Fibroblast of lung (primary cell): ENCODE results near the gene PLEKHN1. TPM values are rescaled to one million over a fixed set of nuclear protein-coding genes. Genes with fewer than 3 reads are reported as not detected.

Source experiments
- DNase-seq, 2 donors: peaks; one replicate each; pipeline versions ENCODE4 v3.0.0 to v3.0.0-alpha.2; 2010; ENCODE audit warnings: low read depth in 2 of 2
- H2AFZ ChIP-seq: 2 replicates; pipeline ENCODE4 v1.5.1; 2012; ENCODE audit warnings: low read length, control low read depth, inconsistent platforms
- H3K27ac ChIP-seq: 2 replicates; pipeline ENCODE4 v1.5.1; 2011; ENCODE audit warnings: low read length, control low read depth; ENCODE audit not compliant: insufficient read depth
- H3K27me3 ChIP-seq: 2 replicates; pipeline ENCODE4 v1.5.1; 2011; ENCODE audit warnings: mild to moderate bottlenecking, low read length; ENCODE audit not compliant: control insufficient read depth, insufficient read depth
- H3K36me3 ChIP-seq: 2 replicates; pipeline ENCODE4 v1.5.1; 2011; ENCODE audit warnings: low read length; ENCODE audit not compliant: control insufficient read depth, insufficient read depth
- H3K4me1 ChIP-seq: 2 replicates; pipeline ENCODE4 v1.5.1; 2011; ENCODE audit warnings: low read length; ENCODE audit not compliant: control insufficient read depth, insufficient read depth; ENCODE audit errors: extremely low read depth
- H3K4me2 ChIP-seq: 2 replicates; pipeline ENCODE4 v1.5.1; 2011; ENCODE audit warnings: low read length, control low read depth; ENCODE audit not compliant: insufficient read depth; ENCODE audit errors: extremely low read depth
- H3K4me3 ChIP-seq, 4 experiments: fragments of 200-600 bp in 1 of 4; sonication (generic) in 1 of 4; replicated peaks in 1 of 4; 2 replicates each; pipeline ENCODE4 v1.5.1; 2011 to 2016; ENCODE audit warnings: low read length in 4 of 4, low read depth in 3 of 4, mild to moderate bottlenecking in 3 of 4, control low read depth in 2 of 4, inconsistent platforms in 1 of 4, mixed read lengths in 1 of 4; ENCODE audit not compliant: insufficient read depth in 1 of 4; ENCODE audit errors: control extremely low read depth in 1 of 4
- H3K79me2 ChIP-seq: 2 replicates; pipeline ENCODE4 v1.5.1; 2012; ENCODE audit warnings: mild to moderate bottlenecking, low read length, inconsistent platforms; ENCODE audit not compliant: control insufficient read depth, insufficient read depth
- H3K9ac ChIP-seq: 2 replicates; pipeline ENCODE4 v1.5.1; 2011; ENCODE audit warnings: mild to moderate bottlenecking, low read length, control low read depth; ENCODE audit not compliant: insufficient read depth
- H3K9me3 ChIP-seq: 2 replicates; pipeline ENCODE4 v1.5.1; 2012; ENCODE audit warnings: low read depth, low read length; ENCODE audit not compliant: control insufficient read depth, insufficient read depth
- H4K20me1 ChIP-seq: 2 replicates; pipeline ENCODE4 v1.5.1; 2011; ENCODE audit warnings: low read length; ENCODE audit not compliant: control insufficient read depth, insufficient read depth; ENCODE audit errors: extremely low read depth
- CTCF ChIP-seq, 2 donors: IDR thresholded peaks in 1 of 2; conservative IDR thresholded peaks in 1 of 2; 1 replicate in 1 of 2; 2 replicates in 1 of 2; pipeline ENCODE4 v1.5.1; 2011 to 2012; ENCODE audit warnings: low read length in 2 of 2, control low read depth in 1 of 2, inconsistent platforms in 1 of 2, low read depth in 1 of 2, mild to moderate bottlenecking in 1 of 2
- EZH2 ChIP-seq: IDR thresholded peaks from 2 replicates; pipeline ENCODE4 v1.5.1; 2012; ENCODE audit warnings: low read length, control low read depth, mild to moderate bottlenecking; ENCODE audit errors: missing control alignments
- polyA plus RNA-seq, 2 donors: library from polyadenylated mRNA; depleted of rRNA in 1 of 2; stranded (reverse) in 1 of 2; unstranded in 1 of 2; fragments of >200 nt; gene quantifications; 2 replicates each; pipeline ENCODE4 v1.2.1, GENCODE V29; 2011 to 2012; ENCODE audit warnings: missing spikeins in 1 of 2
- total RNA-seq: library from RNA; depleted of rRNA; stranded (reverse); fragments of >200 nt; gene quantifications from 2 replicates; pipeline ENCODE4 v1.2.1, GENCODE V29; 2014

Gene PLEKHN1
- total and polyA plus RNA-seq, 2 donors (not counting 1 experiment from before 2014, with no cell fraction given): 0.17 to 0.41 TPM

- Histone ChIP-seq H3K27me3 (peaks cover 14% of the 10 kb centered on the region), H4K20me1 (no peaks in the 10 kb centered on the region)
- TF ChIP-seq CTCF (conservative IDR thresholded peaks at IDR 0.05 in 1 of 2, IDR thresholded peaks at IDR 0.05 in 1 of 2; ENCODE audit: low read depth in 1 of 2, low read length in 2 of 2) (no peak), EZH2 (no peak)
These were observed 33.6 kb downstream of the PLEKHN1 start, which contains the start of gene HES4 for GRCh38 chr1:999725-1000356. Gene HES4, minus strand, starts transcription at chr1:1000097. Its CDS starts 124 bp downstream, at chr1:999973.

GRCh38 chr1:1000357-1001056 is 34.2 kb downstream of the PLEKHN1 start:
- H2AFZ ChIP-seq: no peak overlapping the region
- no peaks in the 10 kb centered on the region for H3K79me2 ChIP-seq
- DNase-seq: peak; percentile 77 to 88
- H3K4me1 ChIP-seq: peaks cover 2% of the 10 kb centered on the region
- TF ChIP-seq EZH2 (no peak), CTCF (conservative IDR thresholded peaks at IDR 0.05 in 1 of 2, IDR thresholded peaks at IDR 0.05 in 1 of 2; ENCODE audit: low read depth in 1 of 2, low read length in 2 of 2) (no peak)
- peak overlapping the region; percentile 63 for H3K4me2 ChIP-seq
- H3K27me3 ChIP-seq: peaks cover 13% of the 10 kb centered on the region
- H3K4me3 ChIP-seq: peak overlapping the region; percentile 25 to 61 (median 44)
- no peaks in the 10 kb centered on the region for H4K20me1 ChIP-seq
- peak overlapping the region; percentile 89 for H3K9ac ChIP-seq
- H3K9me3 ChIP-seq: no peaks in the 10 kb centered on the region
- peak overlapping the region; percentile 67 for H3K27ac ChIP-seq
- no peaks in the 10 kb centered on the region for H3K36me3 ChIP-seq

More at GRCh38 chr1:999725-1000356, 33.6 kb downstream of the PLEKHN1 start, which contains the start of gene HES4:
- Histone ChIP-seq H3K36me3 (no peaks in the 10 kb centered on the region), H3K9me3 (no peaks in the 10 kb centered on the region), H3K4me3 (peak within 1 kb of the TSS; percentile 25 to 61 (median 44)), H3K4me1 (peaks cover 2% of the 10 kb centered on the region), H3K9ac (peak within 1 kb of the TSS; percentile 89), H3K4me2 (peak within 1 kb of the TSS; percentile 63), H3K79me2 (no peaks in the 10 kb centered on the region), H2AFZ (no peak within 1 kb of the TSS), H3K27ac (peak within 1 kb of the TSS; percentile 67)
- peak; percentile 90 to 93 for DNase-seq

- H3K9me3 ChIP-seq: no peaks in the 10 kb centered on the region
- H3K4me3 ChIP-seq: peak overlapping the region in 2 of 4 experiments; percentile 36 to 61
- H3K27ac ChIP-seq: no peak overlapping the region
These were observed 34.9 kb downstream of the PLEKHN1 start for GRCh38 chr1:1001057-1001783.

More at GRCh38 chr1:1001057-1001783, 34.9 kb downstream of the PLEKHN1 start:
- H3K79me2 ChIP-seq: no peaks in the 10 kb centered on the region
- no peak for DNase-seq
- H2AFZ ChIP-seq: no peak overlapping the region
- no peaks in the 10 kb centered on the region for H4K20me1 ChIP-seq
- H3K27me3 ChIP-seq: peaks cover 12% of the 10 kb centered on the region
- TF ChIP-seq EZH2 (no peak), CTCF (conservative IDR thresholded peaks at IDR 0.05 in 1 of 2, IDR thresholded peaks at IDR 0.05 in 1 of 2; ENCODE audit: low read depth in 1 of 2, low read length in 2 of 2) (no peak)
- H3K4me2 ChIP-seq: no peak overlapping the region
- H3K36me3 ChIP-seq: no peaks in the 10 kb centered on the region
- peak overlapping the region; percentile 71 for H3K9ac ChIP-seq
- H3K4me1 ChIP-seq: peaks cover 2% of the 10 kb centered on the region
